Lower leg skin (tissue), 4 donors: ENCODE data around the gene MB21D2. TPM values are rescaled to one million over a fixed set of nuclear protein-coding genes. Genes with fewer than 3 reads are reported as not detected.

Experiments
- DNase-seq, 2 donors: peaks; one replicate each; pipeline ENCODE4 v3.0.0-alpha.2; 2019; ENCODE audit warnings: low spot score in 2 of 2
- H3K4me3 ChIP-seq: fragments of 200-600 bp; sonication (generic); 2 replicates; pipeline ENCODE4 v1.5.1; 2017; ENCODE audit warnings: mild to moderate bottlenecking, low read depth; ENCODE audit not compliant: poor library complexity, severe bottlenecking
- POLR2A ChIP-seq, 2 donors: fragments of 450-650 bp; IDR thresholded peaks; one replicate each; pipeline ENCODE4 v1.6.1; 2016 to 2017; ENCODE audit warnings: antibody characterized with exemption in 2 of 2, mild to moderate bottlenecking in 1 of 2, moderate library complexity in 1 of 2
- WGBS, 2 donors: methylation state at CpG; one replicate each; pipeline ENCODE4 v1.1.5; 2018; 5-methylcytosine and 5-hydroxymethylcytosine counted together
- intact Hi-C: fragments of 100-400 bp; cut with DNase I; formaldehyde crosslinking; loops from one replicate; pipeline ENCODE4 v1.15.0; 2023; ENCODE audit warnings: low total_unique reads
- total RNA-seq, 4 donors: library from RNA; depleted of rRNA; stranded (reverse); fragments of >200 nt; gene quantifications; one replicate each; pipeline ENCODE4 v1.1.0, GENCODE V29; 2016
- TF ChIP-seq, protein P1 (sequence below), 3 donors: fragments of 450-650 bp; IDR thresholded peaks; one replicate each; pipeline ENCODE4 v1.5.1; 2016; ENCODE audit warnings: antibody characterized with exemption in 3 of 3, mild to moderate bottlenecking in 3 of 3, moderate library complexity in 2 of 3

MB21D2 gene
- total RNA-seq, 4 donors from 2014 or later, result 7.9 to 11.8 (median 8.6) TPM

DNA sequence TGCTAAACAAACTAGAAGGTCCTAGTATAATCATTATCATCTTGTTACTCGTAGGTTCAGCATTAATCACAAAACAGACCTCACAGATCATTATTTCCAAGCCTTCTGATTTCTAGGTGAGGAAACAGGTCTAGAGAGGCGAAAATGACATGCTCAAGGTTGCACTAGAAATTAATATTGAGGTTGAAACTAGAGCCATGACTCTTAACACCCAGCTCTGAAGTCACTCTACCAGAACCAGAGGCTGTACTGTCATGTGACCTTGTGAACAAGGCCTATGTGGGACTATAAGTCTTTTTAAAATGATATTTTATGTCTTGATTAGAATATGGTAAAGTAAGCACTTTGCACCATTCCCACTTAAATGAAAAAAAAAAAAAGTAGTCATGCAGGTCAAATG, 166.5 kb downstream of the MB21D2 start:
- WGBS, 2 donors, result 41 to 46% methylated on average over 2 of the region's 2 CpGs
- DNase-seq, result no peak
- no peak overlapping the region for H3K4me3 ChIP-seq
- TF ChIP-seq, protein P1, sequence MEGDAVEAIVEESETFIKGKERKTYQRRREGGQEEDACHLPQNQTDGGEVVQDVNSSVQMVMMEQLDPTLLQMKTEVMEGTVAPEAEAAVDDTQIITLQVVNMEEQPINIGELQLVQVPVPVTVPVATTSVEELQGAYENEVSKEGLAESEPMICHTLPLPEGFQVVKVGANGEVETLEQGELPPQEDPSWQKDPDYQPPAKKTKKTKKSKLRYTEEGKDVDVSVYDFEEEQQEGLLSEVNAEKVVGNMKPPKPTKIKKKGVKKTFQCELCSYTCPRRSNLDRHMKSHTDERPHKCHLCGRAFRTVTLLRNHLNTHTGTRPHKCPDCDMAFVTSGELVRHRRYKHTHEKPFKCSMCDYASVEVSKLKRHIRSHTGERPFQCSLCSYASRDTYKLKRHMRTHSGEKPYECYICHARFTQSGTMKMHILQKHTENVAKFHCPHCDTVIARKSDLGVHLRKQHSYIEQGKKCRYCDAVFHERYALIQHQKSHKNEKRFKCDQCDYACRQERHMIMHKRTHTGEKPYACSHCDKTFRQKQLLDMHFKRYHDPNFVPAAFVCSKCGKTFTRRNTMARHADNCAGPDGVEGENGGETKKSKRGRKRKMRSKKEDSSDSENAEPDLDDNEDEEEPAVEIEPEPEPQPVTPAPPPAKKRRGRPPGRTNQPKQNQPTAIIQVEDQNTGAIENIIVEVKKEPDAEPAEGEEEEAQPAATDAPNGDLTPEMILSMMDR (IDR thresholded peaks at IDR 0.05), result no peak
- TF ChIP-seq POLR2A (IDR thresholded peaks at IDR 0.05), result no peak
- intact Hi-C loops, result no loop called here

DNA sequence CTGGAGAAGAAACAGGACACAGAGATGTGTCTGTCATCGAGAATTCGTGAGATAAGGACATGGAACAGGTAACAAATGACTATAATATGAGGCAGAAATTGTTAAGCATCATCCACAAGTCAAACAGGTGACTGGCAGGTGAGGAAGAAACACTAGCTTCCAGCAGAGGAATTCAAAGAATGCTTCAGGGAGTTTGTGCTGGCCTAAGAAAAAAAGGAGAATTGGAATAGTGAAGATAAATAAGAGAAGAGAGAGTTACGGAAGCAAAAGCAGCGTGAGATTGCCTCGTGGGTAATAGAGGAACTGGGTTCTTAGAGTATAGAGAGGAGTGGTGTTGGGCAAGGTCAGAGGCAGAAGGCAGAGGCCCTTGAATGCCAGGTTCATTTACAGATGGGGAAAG, 167.5 kb downstream of the MB21D2 start:
- TF ChIP-seq, protein P1 (IDR thresholded peaks at IDR 0.05), result no peak
- TF ChIP-seq POLR2A (IDR thresholded peaks at IDR 0.05), result no peak
- no peak for DNase-seq
- intact Hi-C loops, result no loop called here
- 43 to 60% methylated on average over 5 of the region's 5 CpGs for WGBS, 2 donors
- H3K4me3 ChIP-seq, result no peak overlapping the region

DNA sequence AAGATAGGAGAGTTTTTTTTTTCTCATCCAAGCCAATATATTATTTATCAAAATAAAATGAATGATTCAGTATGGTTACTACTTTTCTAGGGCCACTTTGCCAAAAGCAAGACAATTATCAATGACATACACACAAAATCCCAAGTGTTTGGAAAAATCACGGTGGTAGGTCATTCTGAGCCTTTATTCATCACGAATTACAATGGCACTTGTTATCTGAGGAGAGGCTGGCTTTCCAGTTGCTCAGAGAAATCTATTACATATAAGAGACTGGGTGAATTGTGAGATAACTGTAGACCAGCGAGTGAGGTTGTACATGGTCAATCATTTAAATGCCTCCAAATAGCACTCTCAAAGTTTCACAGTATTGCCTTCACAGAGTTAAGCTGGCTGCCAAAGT, 169.9 kb downstream of the MB21D2 start:
- TF ChIP-seq, protein P1 (IDR thresholded peaks at IDR 0.05), result no peak
- TF ChIP-seq POLR2A (IDR thresholded peaks at IDR 0.05), result no peak
- no peak overlapping the region for H3K4me3 ChIP-seq
- intact Hi-C loops, result no loop called here
- WGBS, 2 donors, result 52 to 69% methylated on average over 3 of the region's 3 CpGs
- DNase-seq, result no peak

DNA sequence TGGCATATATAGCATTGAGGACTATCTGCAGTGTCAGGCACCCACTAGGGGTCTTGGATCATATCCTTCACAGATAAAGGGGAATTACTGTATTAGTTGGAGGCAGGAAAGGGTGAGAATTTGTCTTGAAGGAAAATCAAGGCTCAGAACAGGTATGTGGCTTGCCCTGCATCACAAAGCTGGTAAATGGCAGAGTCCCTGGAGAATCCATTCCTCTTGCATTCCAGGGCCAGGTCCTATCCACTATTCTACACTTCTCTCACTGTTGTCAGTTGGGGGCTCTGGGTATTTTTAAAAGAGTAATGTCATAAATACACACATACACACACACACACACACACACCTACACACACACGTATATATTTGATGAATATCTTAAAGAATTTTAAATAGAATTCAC, 170.5 kb downstream of the MB21D2 start:
- H3K4me3 ChIP-seq, result no peak overlapping the region
- intact Hi-C loops, result no loop called here
- TF ChIP-seq POLR2A (IDR thresholded peaks at IDR 0.05), result no peak
- TF ChIP-seq, protein P1 (IDR thresholded peaks at IDR 0.05), result no peak
- no peak for DNase-seq
- WGBS, 2 donors, result 75 to 85% methylated on average over 1 of the region's 1 CpG

Other genes with a start within 250 kb of the MB21D2 start
- gene FGF12, start 190.3 kb downstream of the MB21D2 start, total RNA-seq, result under 1 TPM in 3 of 4 donors, not detected in 1; 0.05 to 0.45 (median 0.19) TPM